HEK293 (cell line): Measurements from ENCODE around the gene NMNAT2.

Source experiments
- CTCF ChIA-PET: fragments of 350-600 bp; formaldehyde crosslinking; extraction: SDS; loops from one replicate; lab custom pipeline; 2021; ENCODE audit warnings: antibody characterized with exemption; lab: Yijun Ruan, JAX
- POLR2A ChIA-PET: fragments of 300-600 bp; formaldehyde crosslinking; extraction: SDS; loops from one replicate; lab custom pipeline; 2020; ENCODE audit warnings: antibody characterized with exemption, inconsistent platforms; lab: Yijun Ruan, JAX
- H3K27ac ChIP-seq: fragments of 200-500 bp; sonication (Bioruptor generic); 2 replicates; pipeline ENCODE4 v1.5.1; 2014; ENCODE audit warnings: low read depth, low read length, control low read depth, inconsistent platforms; ENCODE audit errors: extremely low read depth
- H3K36me3 ChIP-seq, 2 experiments: fragments of 200-500 bp in 1 of 2; sonication (Bioruptor generic) in 1 of 2; 1 replicate in 1 of 2; 2 replicates in 1 of 2; pipeline ENCODE4 v1.5.1; 2014 to 2017; ENCODE audit warnings: inconsistent platforms in 2 of 2, low read length in 2 of 2; ENCODE audit not compliant: control insufficient read depth in 2 of 2, insufficient read depth in 1 of 2
- H3K4me1 ChIP-seq: fragments of 200-500 bp; sonication (Bioruptor generic); 2 replicates; pipeline ENCODE4 v1.5.1; 2014; ENCODE audit warnings: mild to moderate bottlenecking, low read length, inconsistent platforms; ENCODE audit not compliant: control insufficient read depth, insufficient read depth
- H3K4me3 ChIP-seq: 2 replicates; pipeline ENCODE4 v1.5.1; 2011; ENCODE audit warnings: low read depth, mild to moderate bottlenecking, control low read depth, low read length, moderate library complexity
- H3K9me3 ChIP-seq: fragments of 200-500 bp; sonication (Bioruptor generic); 2 replicates; pipeline ENCODE4 v1.5.1; 2014; ENCODE audit warnings: low read depth, low read length, inconsistent platforms; ENCODE audit not compliant: control insufficient read depth, insufficient read depth
- ELK4 ChIP-seq: IDR thresholded peaks from 2 replicates; pipeline ENCODE4 v1.6.1; 2011; ENCODE audit warnings: mild to moderate bottlenecking, low read depth, low read length, borderline replicate concordance
- KLF1 ChIP-seq: fragments of 450-650 bp; formaldehyde crosslinking; IDR thresholded peaks from 2 replicates; pipeline ENCODE4 v1.5.1; 2016; ENCODE audit warnings: missing biosample characterization, missing genetic modification characterization
- PRDM1 ChIP-seq: fragments of 450-650 bp; formaldehyde crosslinking; IDR thresholded peaks from 2 replicates; pipeline ENCODE4; 2016; ENCODE audit warnings: missing biosample characterization, missing genetic modification characterization
- SP3 ChIP-seq: fragments of 450-650 bp; formaldehyde crosslinking; IDR thresholded peaks from 2 replicates; pipeline ENCODE4 v1.5.1; 2016; ENCODE audit warnings: missing biosample characterization, missing genetic modification characterization
- ZNF140 ChIP-seq: fragments of 450-650 bp; formaldehyde crosslinking; IDR thresholded peaks from 2 replicates; pipeline ENCODE4 v1.5.1; 2016; ENCODE audit warnings: missing biosample characterization, missing genetic modification characterization
- ZNF175 ChIP-seq: fragments of 450-650 bp; formaldehyde crosslinking; IDR thresholded peaks from 2 replicates; pipeline ENCODE4 v1.5.1; 2016; ENCODE audit warnings: missing biosample characterization, missing genetic modification characterization
- ZNF221 ChIP-seq: fragments of 450-650 bp; formaldehyde crosslinking; IDR thresholded peaks from 2 replicates; pipeline ENCODE4 v1.5.1; 2017; ENCODE audit warnings: missing biosample characterization, missing genetic modification characterization, borderline replicate concordance
- ZNF324 ChIP-seq: fragments of 450-650 bp; formaldehyde crosslinking; IDR thresholded peaks from 2 replicates; pipeline ENCODE4 v1.5.1; 2016; ENCODE audit warnings: missing biosample characterization, missing genetic modification characterization
- ZNF350 ChIP-seq: fragments of 450-650 bp; formaldehyde crosslinking; IDR thresholded peaks from 2 replicates; pipeline ENCODE4 v1.5.0; 2017; ENCODE audit warnings: missing biosample characterization, mild to moderate bottlenecking, missing genetic modification characterization
- ZNF394 ChIP-seq: fragments of 450-650 bp; formaldehyde crosslinking; IDR thresholded peaks from 2 replicates; pipeline ENCODE4 v1.5.1; 2016; ENCODE audit warnings: missing biosample characterization, missing genetic modification characterization, mild to moderate bottlenecking, moderate library complexity, borderline replicate concordance
- ZNF433 ChIP-seq: fragments of 450-650 bp; formaldehyde crosslinking; IDR thresholded peaks from 2 replicates; pipeline ENCODE4 v1.5.1; 2016; ENCODE audit warnings: missing biosample characterization, missing genetic modification characterization, low read depth
- ZNF449 ChIP-seq: fragments of 450-650 bp; formaldehyde crosslinking; IDR thresholded peaks from 2 replicates; pipeline ENCODE4 v1.5.1; 2017; ENCODE audit warnings: missing biosample characterization, mild to moderate bottlenecking, missing genetic modification characterization, moderate library complexity
- ZNF558 ChIP-seq: fragments of 450-650 bp; formaldehyde crosslinking; IDR thresholded peaks from 2 replicates; pipeline ENCODE4 v1.5.1; 2016; ENCODE audit warnings: missing biosample characterization, missing genetic modification characterization
- ZNF791 ChIP-seq: fragments of 450-650 bp; formaldehyde crosslinking; IDR thresholded peaks from 2 replicates; pipeline ENCODE4 v1.5.1; 2016; ENCODE audit warnings: missing biosample characterization, missing genetic modification characterization
- ZXDB ChIP-seq: fragments of 450-650 bp; formaldehyde crosslinking; IDR thresholded peaks from 2 replicates; pipeline ENCODE4 v1.5.1; 2016; ENCODE audit warnings: missing biosample characterization, missing genetic modification characterization
- TF ChIP-seq, protein P1 (sequence below): fragments of 450-650 bp; formaldehyde crosslinking; IDR thresholded peaks from 2 replicates; pipeline ENCODE4 v1.5.1; 2017; ENCODE audit warnings: missing biosample characterization, missing genetic modification characterization
- TF ChIP-seq, protein P2 (sequence below): fragments of 450-650 bp; formaldehyde crosslinking; IDR thresholded peaks from 2 replicates; pipeline ENCODE4 v1.5.1; 2016; ENCODE audit warnings: missing biosample characterization, missing genetic modification characterization
- TF ChIP-seq, protein P3 (sequence below): fragments of 450-650 bp; IDR thresholded peaks from 2 replicates; pipeline ENCODE4 v1.5.1; 2018; ENCODE audit warnings: missing biosample characterization, mild to moderate bottlenecking, missing genetic modification characterization

The NMNAT2 gene

DNA sequence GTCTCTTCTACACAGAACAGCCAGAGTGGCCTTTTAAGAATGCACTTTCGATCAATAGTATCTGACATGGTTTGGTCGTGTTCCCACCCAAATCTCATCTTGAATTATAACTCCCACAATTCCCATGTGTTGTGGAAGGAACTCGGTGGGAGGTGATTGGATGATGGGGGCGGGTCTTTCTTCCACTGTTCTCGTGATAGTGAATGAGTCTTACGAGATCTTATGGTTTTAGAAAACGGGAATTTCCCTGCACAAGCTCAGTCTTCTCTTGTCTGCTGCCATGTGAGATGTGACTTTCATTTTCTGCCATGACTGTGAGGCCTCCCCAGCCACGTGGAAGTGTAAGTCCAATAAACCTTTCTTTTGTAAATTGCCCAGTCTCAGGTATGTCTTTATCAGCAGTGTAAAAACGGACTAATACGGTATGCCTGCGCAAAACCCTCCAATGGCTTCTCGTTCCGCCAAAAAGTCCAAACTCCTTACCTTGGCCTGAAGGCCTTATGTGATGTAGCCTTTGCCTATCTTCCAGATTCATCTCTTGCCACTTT is 31.1 kb upstream of the NMNAT2 start:
- Histone ChIP-seq H3K4me3 (no peak overlapping the region), H3K4me1 (no peaks in the 10 kb centered on the region), H3K36me3 (no peaks in the 10 kb centered on the region), H3K27ac (no peak overlapping the region), H3K9me3 (no peaks in the 10 kb centered on the region)
- ChIA-PET POLR2A (no interaction called here), CTCF (no interaction called here)
- TF ChIP-seq ZNF324 (tag by site-specific recombination), result no peak
- TF ChIP-seq ZNF140, result no peak
- TF ChIP-seq ELK4, result no peak
- no peak for TF ChIP-seq ZNF394 (tag by site-specific recombination)
- no peak for TF ChIP-seq SP3 (tag by site-specific recombination)
- no peak for TF ChIP-seq KLF1 (tag by site-specific recombination)
- no peak for TF ChIP-seq ZNF175
- TF ChIP-seq ZNF791 (tag by site-specific recombination), result no peak
- no peak for TF ChIP-seq ZNF449 (tag by site-specific recombination)
- TF ChIP-seq ZNF433, result no peak
- TF ChIP-seq ZXDB (tag by site-specific recombination), result no peak
- TF ChIP-seq, protein P1, sequence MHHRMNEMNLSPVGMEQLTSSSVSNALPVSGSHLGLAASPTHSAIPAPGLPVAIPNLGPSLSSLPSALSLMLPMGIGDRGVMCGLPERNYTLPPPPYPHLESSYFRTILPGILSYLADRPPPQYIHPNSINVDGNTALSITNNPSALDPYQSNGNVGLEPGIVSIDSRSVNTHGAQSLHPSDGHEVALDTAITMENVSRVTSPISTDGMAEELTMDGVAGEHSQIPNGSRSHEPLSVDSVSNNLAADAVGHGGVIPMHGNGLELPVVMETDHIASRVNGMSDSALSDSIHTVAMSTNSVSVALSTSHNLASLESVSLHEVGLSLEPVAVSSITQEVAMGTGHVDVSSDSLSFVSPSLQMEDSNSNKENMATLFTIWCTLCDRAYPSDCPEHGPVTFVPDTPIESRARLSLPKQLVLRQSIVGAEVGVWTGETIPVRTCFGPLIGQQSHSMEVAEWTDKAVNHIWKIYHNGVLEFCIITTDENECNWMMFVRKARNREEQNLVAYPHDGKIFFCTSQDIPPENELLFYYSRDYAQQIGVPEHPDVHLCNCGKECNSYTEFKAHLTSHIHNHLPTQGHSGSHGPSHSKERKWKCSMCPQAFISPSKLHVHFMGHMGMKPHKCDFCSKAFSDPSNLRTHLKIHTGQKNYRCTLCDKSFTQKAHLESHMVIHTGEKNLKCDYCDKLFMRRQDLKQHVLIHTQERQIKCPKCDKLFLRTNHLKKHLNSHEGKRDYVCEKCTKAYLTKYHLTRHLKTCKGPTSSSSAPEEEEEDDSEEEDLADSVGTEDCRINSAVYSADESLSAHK, result no peak

DNA sequence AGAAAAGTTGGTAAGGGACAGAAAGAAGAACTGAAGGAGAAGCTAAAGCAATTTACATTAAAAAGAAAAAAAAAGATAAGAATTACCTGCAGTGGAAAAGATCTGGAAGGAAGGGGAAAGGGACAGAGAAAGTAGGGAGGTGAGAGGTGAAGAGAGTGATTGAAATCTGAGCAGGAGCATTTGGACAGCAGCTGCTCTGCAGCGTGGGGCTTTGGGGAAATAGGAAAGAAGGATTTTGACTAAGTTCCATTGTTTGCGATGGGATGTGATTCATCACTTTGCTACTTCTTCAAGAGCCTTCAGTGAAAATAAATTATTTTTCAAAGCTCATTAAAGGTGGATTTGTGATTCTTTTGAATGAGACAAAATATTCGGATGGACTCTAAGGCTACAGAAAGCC is 26.1 kb upstream of the NMNAT2 start:
- no peaks in the 10 kb centered on the region for H3K4me1 ChIP-seq
- CTCF ChIA-PET, result interaction anchor here (0.6 kb wide), 2 partner anchors 270 to 271 kb away, joined by 3 to 4 read pairs; no protein-coding TSS in a partner anchor
- no peak for TF ChIP-seq ZNF394 (tag by site-specific recombination)
- no peak for TF ChIP-seq ZNF350 (tag by site-specific recombination)
- TF ChIP-seq, protein P2, sequence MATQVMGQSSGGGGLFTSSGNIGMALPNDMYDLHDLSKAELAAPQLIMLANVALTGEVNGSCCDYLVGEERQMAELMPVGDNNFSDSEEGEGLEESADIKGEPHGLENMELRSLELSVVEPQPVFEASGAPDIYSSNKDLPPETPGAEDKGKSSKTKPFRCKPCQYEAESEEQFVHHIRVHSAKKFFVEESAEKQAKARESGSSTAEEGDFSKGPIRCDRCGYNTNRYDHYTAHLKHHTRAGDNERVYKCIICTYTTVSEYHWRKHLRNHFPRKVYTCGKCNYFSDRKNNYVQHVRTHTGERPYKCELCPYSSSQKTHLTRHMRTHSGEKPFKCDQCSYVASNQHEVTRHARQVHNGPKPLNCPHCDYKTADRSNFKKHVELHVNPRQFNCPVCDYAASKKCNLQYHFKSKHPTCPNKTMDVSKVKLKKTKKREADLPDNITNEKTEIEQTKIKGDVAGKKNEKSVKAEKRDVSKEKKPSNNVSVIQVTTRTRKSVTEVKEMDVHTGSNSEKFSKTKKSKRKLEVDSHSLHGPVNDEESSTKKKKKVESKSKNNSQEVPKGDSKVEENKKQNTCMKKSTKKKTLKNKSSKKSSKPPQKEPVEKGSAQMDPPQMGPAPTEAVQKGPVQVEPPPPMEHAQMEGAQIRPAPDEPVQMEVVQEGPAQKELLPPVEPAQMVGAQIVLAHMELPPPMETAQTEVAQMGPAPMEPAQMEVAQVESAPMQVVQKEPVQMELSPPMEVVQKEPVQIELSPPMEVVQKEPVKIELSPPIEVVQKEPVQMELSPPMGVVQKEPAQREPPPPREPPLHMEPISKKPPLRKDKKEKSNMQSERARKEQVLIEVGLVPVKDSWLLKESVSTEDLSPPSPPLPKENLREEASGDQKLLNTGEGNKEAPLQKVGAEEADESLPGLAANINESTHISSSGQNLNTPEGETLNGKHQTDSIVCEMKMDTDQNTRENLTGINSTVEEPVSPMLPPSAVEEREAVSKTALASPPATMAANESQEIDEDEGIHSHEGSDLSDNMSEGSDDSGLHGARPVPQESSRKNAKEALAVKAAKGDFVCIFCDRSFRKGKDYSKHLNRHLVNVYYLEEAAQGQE, result peak; percentile 55
- no peak for TF ChIP-seq ZNF558 (tag by site-specific recombination)
- TF ChIP-seq, protein P3, sequence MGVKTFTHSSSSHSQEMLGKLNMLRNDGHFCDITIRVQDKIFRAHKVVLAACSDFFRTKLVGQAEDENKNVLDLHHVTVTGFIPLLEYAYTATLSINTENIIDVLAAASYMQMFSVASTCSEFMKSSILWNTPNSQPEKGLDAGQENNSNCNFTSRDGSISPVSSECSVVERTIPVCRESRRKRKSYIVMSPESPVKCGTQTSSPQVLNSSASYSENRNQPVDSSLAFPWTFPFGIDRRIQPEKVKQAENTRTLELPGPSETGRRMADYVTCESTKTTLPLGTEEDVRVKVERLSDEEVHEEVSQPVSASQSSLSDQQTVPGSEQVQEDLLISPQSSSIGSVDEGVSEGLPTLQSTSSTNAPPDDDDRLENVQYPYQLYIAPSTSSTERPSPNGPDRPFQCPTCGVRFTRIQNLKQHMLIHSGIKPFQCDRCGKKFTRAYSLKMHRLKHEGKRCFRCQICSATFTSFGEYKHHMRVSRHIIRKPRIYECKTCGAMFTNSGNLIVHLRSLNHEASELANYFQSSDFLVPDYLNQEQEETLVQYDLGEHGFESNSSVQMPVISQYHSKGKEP (tag by site-specific recombination), result no peak
- TF ChIP-seq PRDM1 (tag by site-specific recombination), result peak; percentile 86
- no peak for TF ChIP-seq ZNF221 (tag by site-specific recombination)
- TF ChIP-seq, all 188 proteins: peak for 2
- POLR2A ChIA-PET, result no interaction called here
- H3K27ac ChIP-seq, result no peak overlapping the region
- no peaks in the 10 kb centered on the region for H3K36me3 ChIP-seq
- H3K4me3 ChIP-seq, result no peak overlapping the region
- no peaks in the 10 kb centered on the region for H3K9me3 ChIP-seq
